Keratinocyte (primary cell): ENCODE data around the gene ELOVL6. TPM values are rescaled to one million over a fixed set of nuclear protein-coding genes. Genes with fewer than 3 reads are reported as not detected.
"Not testable (repeated sequence)": the region's sequence is repeated elsewhere in the genome, so short reads cannot be mapped to it uniquely, and the experiment has no call there.

Source experiments
- DNase-seq: peaks from one replicate; pipeline ENCODE4 v3.0.0-alpha.2; 2011; ENCODE audit warnings: low read depth, missing footprints, low spot score
- FAIRE-seq: peaks from 2 replicates; lab custom pipeline; 2011; peaks lifted over from hg19 to GRCh38; lab: Jason Lieb, UNC
- H2AFZ ChIP-seq: 2 replicates; pipeline ENCODE4 v1.6.0; 2012; ENCODE audit warnings: low read length, control low read depth, inconsistent platforms; ENCODE audit not compliant: control insufficient read depth
- H3K27ac ChIP-seq: 2 replicates; pipeline ENCODE4 v1.5.1; 2011; ENCODE audit warnings: low read length; ENCODE audit not compliant: control insufficient read depth, insufficient read depth
- H3K27me3 ChIP-seq: 3 replicates; pipeline ENCODE4 v1.6.0; 2011; ENCODE audit warnings: low read length; ENCODE audit not compliant: control insufficient read depth, insufficient read depth; ENCODE audit errors: extremely low read depth
- H3K36me3 ChIP-seq, 2 experiments: 2 replicates in 1 of 2; 3 replicates in 1 of 2; pipeline ENCODE4 v1.5.1; 2011; ENCODE audit warnings: low read length in 2 of 2, mild to moderate bottlenecking in 1 of 2; ENCODE audit not compliant: control insufficient read depth in 2 of 2, insufficient read depth in 2 of 2; ENCODE audit errors: extremely low read depth in 1 of 2
- H3K4me1 ChIP-seq: 3 replicates; pipeline ENCODE4 v1.5.1; 2011; ENCODE audit warnings: low read length; ENCODE audit not compliant: control insufficient read depth, insufficient read depth; ENCODE audit errors: extremely low read depth
- H3K4me2 ChIP-seq: 3 replicates; pipeline ENCODE4 v1.6.0; 2011; ENCODE audit warnings: low read depth, low read length; ENCODE audit not compliant: control insufficient read depth, insufficient read depth; ENCODE audit errors: extremely low read depth
- H3K4me3 ChIP-seq, 3 experiments: fragments of 200-600 bp in 1 of 3; sonication (generic) in 1 of 3; 2 replicates in 2 of 3; 3 replicates in 1 of 3; pipeline ENCODE4 v1.5.1; 2011 to 2016; ENCODE audit warnings: low read length in 3 of 3, mild to moderate bottlenecking in 3 of 3, control low read depth in 2 of 3, inconsistent platforms in 1 of 3, low read depth in 1 of 3, mixed read lengths in 1 of 3, mixed run types in 1 of 3, moderate library complexity in 1 of 3; ENCODE audit not compliant: control insufficient read depth in 2 of 3, insufficient read depth in 2 of 3; ENCODE audit errors: extremely low read depth in 1 of 3
- H3K79me2 ChIP-seq: 2 replicates; pipeline ENCODE4 v1.6.0; 2012; ENCODE audit warnings: low read length; ENCODE audit not compliant: control insufficient read depth, insufficient read depth
- H3K9ac ChIP-seq: 3 replicates; pipeline ENCODE4 v1.6.0; 2011; ENCODE audit warnings: low read length; ENCODE audit not compliant: control insufficient read depth, insufficient read depth; ENCODE audit errors: extremely low read depth
- H3K9me1 ChIP-seq: 3 replicates; pipeline ENCODE4 v1.6.0; 2011; ENCODE audit warnings: low read length; ENCODE audit not compliant: control insufficient read depth, insufficient read depth; ENCODE audit errors: extremely low read depth
- H3K9me3 ChIP-seq: 2 replicates; pipeline ENCODE4 v1.5.1; 2012; ENCODE audit warnings: low read depth, low read length; ENCODE audit not compliant: control insufficient read depth
- H4K20me1 ChIP-seq: 3 replicates; pipeline ENCODE4 v1.6.0; 2011; ENCODE audit warnings: low read length; ENCODE audit not compliant: control insufficient read depth, insufficient read depth; ENCODE audit errors: extremely low read depth
- EZH2 ChIP-seq: IDR thresholded peaks from one replicate; pipeline ENCODE4 v1.6.1; 2012; ENCODE audit warnings: inconsistent platforms, mild to moderate bottlenecking, low read length, moderate library complexity
- dilution Hi-C: fragments of 300-500 bp; cut with MboI; formaldehyde crosslinking; loops from one replicate; pipeline ENCODE4 v1.7.0; 2020; ENCODE audit warnings: low sequenced_read_pairs; ENCODE audit not compliant: extremely low pct_ligation_motif_present
- polyA plus RNA-seq, 5 experiments: library from polyadenylated mRNA; depleted of rRNA in 3 of 5; stranded (reverse) in 3 of 5; stranded (forward) in 1 of 5; unstranded in 1 of 5; fragments of >200 nt; gene quantifications; 1 replicate in 1 of 5; 2 replicates in 3 of 5; 3 replicates in 1 of 5; pipeline versions ENCODE4 v1.2.1 to v1.2.3, GENCODE V29; 2011 to 2012; ENCODE audit warnings: missing spikeins in 2 of 5, low read depth in 1 of 5, low replicate concordance in 1 of 5
- TF ChIP-seq, protein P1 (sequence below), 3 experiments: IDR thresholded peaks in 1 of 3; conservative IDR thresholded peaks in 1 of 3; optimal IDR thresholded peaks in 1 of 3; 2 replicates in 2 of 3; 3 replicates in 1 of 3; pipeline versions ENCODE3 to v1.5.1; 2011; ENCODE audit warnings: low read length in 3 of 3, mild to moderate bottlenecking in 3 of 3, moderate library complexity in 2 of 3, control low read depth in 1 of 3, inconsistent platforms in 1 of 3; ENCODE audit not compliant: insufficient read depth in 2 of 3; ENCODE audit errors: extremely low read depth in 1 of 3

Gene ELOVL6
- polyA plus RNA-seq, 1 donor (not counting 4 experiments of a cell fraction or from before 2014, with no cell fraction given), result 65.9 TPM

DNA sequence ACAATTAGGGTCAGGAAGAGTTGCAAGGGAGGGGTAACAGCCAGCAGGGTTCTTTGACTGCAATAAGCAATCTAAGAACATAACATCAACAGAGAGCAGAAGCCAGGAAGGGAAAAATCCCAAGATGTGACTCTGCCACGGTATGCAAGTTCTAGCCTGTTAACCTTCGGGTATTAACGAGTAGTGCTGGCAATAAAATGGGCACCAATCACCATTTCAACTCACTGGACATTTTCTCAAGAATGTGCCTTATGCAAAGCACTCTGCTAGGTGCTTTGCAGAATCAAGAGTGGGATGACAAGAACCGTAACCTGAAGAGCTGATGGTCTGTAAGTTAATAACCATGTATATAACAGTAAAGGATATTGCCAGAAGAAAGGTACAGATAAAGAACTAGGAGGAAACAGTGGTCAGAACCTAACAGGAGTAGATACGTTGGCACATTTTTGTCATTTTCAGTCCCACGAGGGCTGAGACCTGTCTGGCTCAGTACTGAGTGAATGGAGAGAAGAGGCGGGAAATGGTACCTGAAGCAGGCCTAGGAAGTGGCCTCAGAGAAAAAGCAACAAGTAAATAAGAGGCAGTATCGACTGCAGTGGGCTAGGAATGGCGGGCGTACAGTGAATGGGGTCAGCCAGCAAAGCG lies 2.7 kb downstream of the ELOVL6 start:
- Histone ChIP-seq H3K4me3 (peak overlapping the region; percentile 74 to 95 (median 90)), H2AFZ (peak overlapping the region; percentile 39), H3K4me2 (peak overlapping the region; percentile 85), H3K4me1 (peaks cover 37% of the 10 kb centered on the region), H3K36me3 (no peaks in the 10 kb centered on the region), H3K9ac (peak overlapping the region; percentile 89), H3K9me3 (no peaks in the 10 kb centered on the region), H3K27ac (peak overlapping the region; percentile 91), H3K9me1 (no peaks in the 10 kb centered on the region), H3K79me2 (peaks cover 40% of the 10 kb centered on the region), H4K20me1 (no peaks in the 10 kb centered on the region), H3K27me3 (no peaks in the 10 kb centered on the region)
- DNase-seq (peak; percentile 49), FAIRE-seq (peak; percentile 78)
- dilution Hi-C loops, result no loop called here
- TF ChIP-seq, protein P1, sequence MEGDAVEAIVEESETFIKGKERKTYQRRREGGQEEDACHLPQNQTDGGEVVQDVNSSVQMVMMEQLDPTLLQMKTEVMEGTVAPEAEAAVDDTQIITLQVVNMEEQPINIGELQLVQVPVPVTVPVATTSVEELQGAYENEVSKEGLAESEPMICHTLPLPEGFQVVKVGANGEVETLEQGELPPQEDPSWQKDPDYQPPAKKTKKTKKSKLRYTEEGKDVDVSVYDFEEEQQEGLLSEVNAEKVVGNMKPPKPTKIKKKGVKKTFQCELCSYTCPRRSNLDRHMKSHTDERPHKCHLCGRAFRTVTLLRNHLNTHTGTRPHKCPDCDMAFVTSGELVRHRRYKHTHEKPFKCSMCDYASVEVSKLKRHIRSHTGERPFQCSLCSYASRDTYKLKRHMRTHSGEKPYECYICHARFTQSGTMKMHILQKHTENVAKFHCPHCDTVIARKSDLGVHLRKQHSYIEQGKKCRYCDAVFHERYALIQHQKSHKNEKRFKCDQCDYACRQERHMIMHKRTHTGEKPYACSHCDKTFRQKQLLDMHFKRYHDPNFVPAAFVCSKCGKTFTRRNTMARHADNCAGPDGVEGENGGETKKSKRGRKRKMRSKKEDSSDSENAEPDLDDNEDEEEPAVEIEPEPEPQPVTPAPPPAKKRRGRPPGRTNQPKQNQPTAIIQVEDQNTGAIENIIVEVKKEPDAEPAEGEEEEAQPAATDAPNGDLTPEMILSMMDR (optimal IDR thresholded peaks at IDR 0.05 in 1 of 3, IDR thresholded peaks at IDR 0.05 in 1 of 3, conservative IDR thresholded peaks at IDR 0.05 in 1 of 3; ENCODE audit: extremely low read depth in 1 of 3, insufficient read depth in 2 of 3, low read length in 3 of 3), result no peak
- no peak for TF ChIP-seq EZH2

DNA sequence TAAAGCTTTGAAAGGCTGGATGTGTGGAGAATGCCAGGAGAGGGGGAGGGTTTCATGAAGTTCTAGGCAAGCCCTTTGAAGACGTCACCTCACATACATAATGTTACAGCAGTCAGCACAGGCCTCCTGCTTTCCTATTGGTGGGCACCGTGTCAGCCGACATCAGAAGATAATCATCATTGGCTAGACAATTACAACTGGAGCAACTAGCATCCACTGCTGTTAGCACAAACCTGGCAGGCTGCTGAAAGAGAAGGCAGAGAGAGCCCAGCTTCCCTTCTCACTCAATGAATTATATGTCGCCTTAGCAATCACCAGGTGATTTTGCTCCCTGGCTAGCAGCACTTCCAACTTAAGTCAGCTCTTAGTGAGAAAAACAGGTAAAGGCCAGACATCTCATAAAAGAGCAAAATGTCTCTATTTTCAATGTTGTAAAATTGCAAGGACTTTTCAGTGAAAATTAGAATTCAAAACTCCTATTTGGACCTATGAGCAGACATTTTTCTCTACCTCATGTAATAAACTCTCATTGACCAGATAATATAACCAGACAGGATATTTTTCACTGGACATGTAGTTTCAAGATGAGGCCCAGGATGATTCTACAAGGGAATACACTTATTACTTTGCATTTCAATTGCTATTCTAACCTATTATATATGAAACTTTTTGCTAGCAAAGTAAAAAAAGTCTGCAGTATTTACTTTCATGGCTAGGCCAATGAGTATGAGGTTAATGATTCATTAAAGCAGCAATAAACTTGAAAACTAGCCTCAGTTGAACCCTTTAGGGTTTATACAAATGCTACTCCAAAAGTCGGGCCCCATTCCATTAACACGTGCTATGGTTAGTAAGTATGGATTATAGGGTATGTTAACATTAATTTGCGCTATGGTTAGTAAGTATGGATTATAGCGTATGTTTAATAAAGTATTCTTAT lies 4.3 kb downstream of the ELOVL6 start:
- no peak overlapping the region for H2AFZ ChIP-seq
- peak overlapping the region; percentile 85 for H3K4me2 ChIP-seq

DNA sequence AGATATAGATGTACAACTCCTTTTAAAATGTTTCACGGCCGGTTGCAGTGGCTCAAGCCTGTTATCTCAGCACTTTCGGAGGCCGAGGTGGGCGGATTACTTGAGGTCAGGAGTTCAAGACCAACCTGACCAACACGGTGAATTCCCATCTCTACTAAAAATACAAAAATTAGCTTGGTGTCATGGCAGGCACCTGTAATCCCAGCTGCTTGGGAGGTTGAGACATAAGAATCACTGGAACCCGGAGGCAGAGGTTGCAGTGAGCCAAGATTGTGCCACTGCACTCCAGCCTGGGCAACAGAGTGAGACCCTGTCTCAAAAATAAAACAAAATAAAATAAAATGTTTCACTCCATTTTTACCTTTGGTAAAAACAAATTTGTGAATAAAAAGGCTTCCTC lies 5.1 kb downstream of the ELOVL6 start:
- H3K4me3 ChIP-seq, H2AFZ ChIP-seq, H3K36me3 ChIP-seq, DNase-seq, H3K9me1 ChIP-seq, H3K27me3 ChIP-seq, FAIRE-seq, dilution Hi-C loops, H4K20me1 ChIP-seq, H3K9me3 ChIP-seq: not testable (repeated sequence)
- peaks cover 50% of the 10 kb centered on the region for H3K79me2 ChIP-seq
- H3K4me1 ChIP-seq, result peaks cover 35% of the 10 kb centered on the region
- peak overlapping the region; percentile 33 for H3K4me2 ChIP-seq
- H3K27ac ChIP-seq, result peak overlapping the region; percentile 57
- H3K9ac ChIP-seq, result peak overlapping the region; percentile 41

More for the DNA sequence above, 4.3 kb downstream of the ELOVL6 start:
- Histone ChIP-seq H3K9me3 (no peaks in the 10 kb centered on the region), H3K9me1 (no peaks in the 10 kb centered on the region), H4K20me1 (no peaks in the 10 kb centered on the region), H3K79me2 (peaks cover 47% of the 10 kb centered on the region), H3K4me3 (no peak overlapping the region), H3K36me3 (no peaks in the 10 kb centered on the region), H3K27me3 (no peaks in the 10 kb centered on the region), H3K9ac (peak overlapping the region; percentile 41), H3K27ac (peak overlapping the region; percentile 91), H3K4me1 (peaks cover 37% of the 10 kb centered on the region)
- FAIRE-seq, result peak; percentile 95
- TF ChIP-seq EZH2, result no peak
- TF ChIP-seq, protein P1 (optimal IDR thresholded peaks at IDR 0.05 in 1 of 3, IDR thresholded peaks at IDR 0.05 in 1 of 3, conservative IDR thresholded peaks at IDR 0.05 in 1 of 3; ENCODE audit: extremely low read depth in 1 of 3, insufficient read depth in 2 of 3, low read length in 3 of 3), result no peak
- dilution Hi-C loops, result no loop called here
- DNase-seq, result peak; percentile 90
